ENCODE data around the gene ANKRD29. TPM values are rescaled to one million over a fixed set of nuclear protein-coding genes. Genes with fewer than 3 reads are reported as not detected.
"Not testable (repeated sequence)": the region's sequence is repeated elsewhere in the genome, so short reads cannot be mapped to it uniquely, and the experiment has no call there.

ANKRD29 gene
- total RNA-seq, 1 experiment from 2014 or later = 8.2 TPM

- POLR2A ChIA-PET = no interaction called here
- Histone ChIP-seq H3K9me3 (no peaks in the 10 kb centered on the region), H3K4me3 (ENCODE audit: low read depth, low read length) (no peak overlapping the region), H3K36me3 (ENCODE audit: control insufficient read depth, insufficient read depth, low read length) (no peaks in the 10 kb centered on the region), H3K27me3 (replicated peaks; ENCODE audit: control insufficient read depth, insufficient read depth, low read length) (no peaks in the 10 kb centered on the region), H3K4me1 (no peaks in the 10 kb centered on the region)
- no peak for DNase-seq
- peaks cover 8% of the 10 kb centered on the region for H3K9me3 Mint-ChIP-seq (ENCODE audit: unreplicated experiment)
- peaks cover 4% of the 10 kb centered on the region for H3K36me3 Mint-ChIP-seq (ENCODE audit: insufficient read depth, unreplicated experiment)
- no peak overlapping the region for H3K27ac Mint-ChIP-seq (ENCODE audit: unreplicated experiment)
- BruUV-seq (replicated peaks) = no TSS peak
- CTCF ChIA-PET = no interaction called here
- no peaks in the 10 kb centered on the region for H3K27me3 Mint-ChIP-seq (ENCODE audit: insufficient read depth, unreplicated experiment)
- intact Hi-C loops (cut with micrococcal nuclease; ENCODE audit: unreplicated experiment) = no loop called here
- no peak overlapping the region for H3K4me3 Mint-ChIP-seq (ENCODE audit: unreplicated experiment)
- TF ChIP-seq CTCF (IDR thresholded peaks at IDR 0.05; ENCODE audit: insufficient read depth in 1 of 2, low read depth in 1 of 2, low read length in 1 of 2, severe bottlenecking in 1 of 2, unreplicated experiment in 1 of 2) = no peak
- H3K4me1 Mint-ChIP-seq (ENCODE audit: low read depth, unreplicated experiment) = no peaks in the 10 kb centered on the region
Observed at GRCh38 chr18:23641937-23642666, 20.6 kb downstream of the ANKRD29 start.

- ChIA-PET CTCF (interaction anchor here (2.6 kb wide), 1 partner anchor 62 kb away, joined by 7 read pairs; no protein-coding TSS in a partner anchor), POLR2A (no interaction called here)
- no peaks in the 10 kb centered on the region for H3K27me3 Mint-ChIP-seq (ENCODE audit: insufficient read depth, unreplicated experiment)
- H3K27me3 ChIP-seq (replicated peaks; ENCODE audit: control insufficient read depth, insufficient read depth, low read length) = no peaks in the 10 kb centered on the region
- no peaks in the 10 kb centered on the region for H3K4me1 ChIP-seq
- DNase-seq = no peak
- no peaks in the 10 kb centered on the region for H3K36me3 Mint-ChIP-seq (ENCODE audit: insufficient read depth, unreplicated experiment)
- H3K4me1 Mint-ChIP-seq (ENCODE audit: low read depth, unreplicated experiment) = no peaks in the 10 kb centered on the region
- H3K9me3 Mint-ChIP-seq (ENCODE audit: unreplicated experiment) = peaks cover 8% of the 10 kb centered on the region
- H3K9me3 ChIP-seq = no peaks in the 10 kb centered on the region
- no peak overlapping the region for H3K4me3 Mint-ChIP-seq (ENCODE audit: unreplicated experiment)
- H3K27ac Mint-ChIP-seq (ENCODE audit: unreplicated experiment) = no peak overlapping the region
- intact Hi-C loops (cut with micrococcal nuclease; ENCODE audit: unreplicated experiment) = no loop called here
- no peak overlapping the region for H3K4me3 ChIP-seq (ENCODE audit: low read depth, low read length)
- H3K36me3 ChIP-seq (ENCODE audit: control insufficient read depth, insufficient read depth, low read length) = no peaks in the 10 kb centered on the region
- no peak for TF ChIP-seq CTCF (IDR thresholded peaks at IDR 0.05; ENCODE audit: insufficient read depth in 1 of 2, low read depth in 1 of 2, low read length in 1 of 2, severe bottlenecking in 1 of 2, unreplicated experiment in 1 of 2)
- no TSS peak for BruUV-seq (replicated peaks)
Observed at GRCh38 chr18:23641143-23641720, 21.5 kb downstream of the ANKRD29 start.

- Mint-ChIP-seq H3K4me3 (ENCODE audit: unreplicated experiment) (no peak overlapping the region), H3K9me3 (ENCODE audit: unreplicated experiment) (peaks cover 8% of the 10 kb centered on the region), H3K36me3 (ENCODE audit: insufficient read depth, unreplicated experiment) (no peaks in the 10 kb centered on the region), H3K4me1 (ENCODE audit: low read depth, unreplicated experiment) (no peaks in the 10 kb centered on the region), H3K27me3 (ENCODE audit: insufficient read depth, unreplicated experiment) (no peaks in the 10 kb centered on the region), H3K27ac (ENCODE audit: unreplicated experiment) (no peak overlapping the region)
- intact Hi-C loops (cut with micrococcal nuclease; ENCODE audit: unreplicated experiment) = no loop called here
- H3K27me3 ChIP-seq (replicated peaks; ENCODE audit: control insufficient read depth, insufficient read depth, low read length) = no peaks in the 10 kb centered on the region
- DNase-seq = no peak
- POLR2A ChIA-PET = no interaction called here
- no peaks in the 10 kb centered on the region for H3K36me3 ChIP-seq (ENCODE audit: control insufficient read depth, insufficient read depth, low read length)
- H3K9me3 ChIP-seq = no peaks in the 10 kb centered on the region
- no TSS peak for BruUV-seq (replicated peaks)
- H3K4me1 ChIP-seq = no peaks in the 10 kb centered on the region
- no peak overlapping the region for H3K4me3 ChIP-seq (ENCODE audit: low read depth, low read length)
- no peak for TF ChIP-seq CTCF (IDR thresholded peaks at IDR 0.05; ENCODE audit: insufficient read depth in 1 of 2, low read depth in 1 of 2, low read length in 1 of 2, severe bottlenecking in 1 of 2, unreplicated experiment in 1 of 2)
- CTCF ChIA-PET = interaction anchor here (2.6 kb wide), 1 partner anchor 63 kb away, joined by 7 read pairs; no protein-coding TSS in a partner anchor
Observed at GRCh38 chr18:23640052-23640451, 22.7 kb downstream of the ANKRD29 start.

- H3K27me3 Mint-ChIP-seq (ENCODE audit: insufficient read depth, unreplicated experiment); H3K36me3 ChIP-seq (ENCODE audit: control insufficient read depth, insufficient read depth, low read length); H3K4me1 Mint-ChIP-seq (ENCODE audit: low read depth, unreplicated experiment); intact Hi-C loops (cut with micrococcal nuclease; ENCODE audit: unreplicated experiment); H3K9me3 Mint-ChIP-seq (ENCODE audit: unreplicated experiment); H3K4me1 ChIP-seq; H3K36me3 Mint-ChIP-seq (ENCODE audit: insufficient read depth, unreplicated experiment); BruUV-seq (replicated peaks); H3K9me3 ChIP-seq; H3K27ac Mint-ChIP-seq (ENCODE audit: unreplicated experiment); POLR2A ChIA-PET; CTCF ChIA-PET; H3K4me3 Mint-ChIP-seq (ENCODE audit: unreplicated experiment); H3K4me3 ChIP-seq (ENCODE audit: low read depth, low read length); DNase-seq; H3K27me3 ChIP-seq (replicated peaks; ENCODE audit: control insufficient read depth, insufficient read depth, low read length): not testable (repeated sequence)
Observed at GRCh38 chr18:23636433-23636832, 26.3 kb downstream of the ANKRD29 start.

Measured in Caco-2 (cell line).